Keratinocyte (primary cell): Measurements from ENCODE around the gene TCN2. TPM values are rescaled to one million over a fixed set of nuclear protein-coding genes. Genes with fewer than 3 reads are reported as not detected.
A peak's percentile ranks its signal among the peaks of the same experiment; 100 is the strongest.

Source experiments
- DNase-seq: peaks from one replicate; pipeline ENCODE4 v3.0.0-alpha.2; 2011; ENCODE audit warnings: low read depth, missing footprints, low spot score
- FAIRE-seq: peaks from 2 replicates; lab custom pipeline; 2011; peaks lifted over from hg19 to GRCh38; lab: Jason Lieb, UNC
- H2AFZ ChIP-seq: 2 replicates; pipeline ENCODE4 v1.6.0; 2012; ENCODE audit warnings: low read length, control low read depth, inconsistent platforms; ENCODE audit not compliant: control insufficient read depth
- H3K27ac ChIP-seq: 2 replicates; pipeline ENCODE4 v1.5.1; 2011; ENCODE audit warnings: low read length; ENCODE audit not compliant: control insufficient read depth, insufficient read depth
- H3K27me3 ChIP-seq: 3 replicates; pipeline ENCODE4 v1.6.0; 2011; ENCODE audit warnings: low read length; ENCODE audit not compliant: control insufficient read depth, insufficient read depth; ENCODE audit errors: extremely low read depth
- H3K36me3 ChIP-seq, 2 experiments: 2 replicates in 1 of 2; 3 replicates in 1 of 2; pipeline ENCODE4 v1.5.1; 2011; ENCODE audit warnings: low read length in 2 of 2, mild to moderate bottlenecking in 1 of 2; ENCODE audit not compliant: control insufficient read depth in 2 of 2, insufficient read depth in 2 of 2; ENCODE audit errors: extremely low read depth in 1 of 2
- H3K4me1 ChIP-seq: 3 replicates; pipeline ENCODE4 v1.5.1; 2011; ENCODE audit warnings: low read length; ENCODE audit not compliant: control insufficient read depth, insufficient read depth; ENCODE audit errors: extremely low read depth
- H3K4me2 ChIP-seq: 3 replicates; pipeline ENCODE4 v1.6.0; 2011; ENCODE audit warnings: low read depth, low read length; ENCODE audit not compliant: control insufficient read depth, insufficient read depth; ENCODE audit errors: extremely low read depth
- H3K4me3 ChIP-seq, 3 experiments: fragments of 200-600 bp in 1 of 3; sonication (generic) in 1 of 3; 2 replicates in 2 of 3; 3 replicates in 1 of 3; pipeline ENCODE4 v1.5.1; 2011 to 2016; ENCODE audit warnings: low read length in 3 of 3, mild to moderate bottlenecking in 3 of 3, control low read depth in 2 of 3, inconsistent platforms in 1 of 3, low read depth in 1 of 3, mixed read lengths in 1 of 3, mixed run types in 1 of 3, moderate library complexity in 1 of 3; ENCODE audit not compliant: control insufficient read depth in 2 of 3, insufficient read depth in 2 of 3; ENCODE audit errors: extremely low read depth in 1 of 3
- H3K79me2 ChIP-seq: 2 replicates; pipeline ENCODE4 v1.6.0; 2012; ENCODE audit warnings: low read length; ENCODE audit not compliant: control insufficient read depth, insufficient read depth
- H3K9ac ChIP-seq: 3 replicates; pipeline ENCODE4 v1.6.0; 2011; ENCODE audit warnings: low read length; ENCODE audit not compliant: control insufficient read depth, insufficient read depth; ENCODE audit errors: extremely low read depth
- H3K9me1 ChIP-seq: 3 replicates; pipeline ENCODE4 v1.6.0; 2011; ENCODE audit warnings: low read length; ENCODE audit not compliant: control insufficient read depth, insufficient read depth; ENCODE audit errors: extremely low read depth
- H3K9me3 ChIP-seq: 2 replicates; pipeline ENCODE4 v1.5.1; 2012; ENCODE audit warnings: low read depth, low read length; ENCODE audit not compliant: control insufficient read depth
- H4K20me1 ChIP-seq: 3 replicates; pipeline ENCODE4 v1.6.0; 2011; ENCODE audit warnings: low read length; ENCODE audit not compliant: control insufficient read depth, insufficient read depth; ENCODE audit errors: extremely low read depth
- EZH2 ChIP-seq: IDR thresholded peaks from one replicate; pipeline ENCODE4 v1.6.1; 2012; ENCODE audit warnings: inconsistent platforms, mild to moderate bottlenecking, low read length, moderate library complexity
- dilution Hi-C: fragments of 300-500 bp; cut with MboI; formaldehyde crosslinking; loops from one replicate; pipeline ENCODE4 v1.7.0; 2020; ENCODE audit warnings: low sequenced_read_pairs; ENCODE audit not compliant: extremely low pct_ligation_motif_present
- polyA plus RNA-seq, 5 experiments: library from polyadenylated mRNA; depleted of rRNA in 3 of 5; stranded (reverse) in 3 of 5; stranded (forward) in 1 of 5; unstranded in 1 of 5; fragments of >200 nt; gene quantifications; 1 replicate in 1 of 5; 2 replicates in 3 of 5; 3 replicates in 1 of 5; pipeline versions ENCODE4 v1.2.1 to v1.2.3, GENCODE V29; 2011 to 2012; ENCODE audit warnings: missing spikeins in 2 of 5, low read depth in 1 of 5, low replicate concordance in 1 of 5
- TF ChIP-seq, protein P1 (sequence below), 3 experiments: IDR thresholded peaks in 1 of 3; conservative IDR thresholded peaks in 1 of 3; optimal IDR thresholded peaks in 1 of 3; 2 replicates in 2 of 3; 3 replicates in 1 of 3; pipeline versions ENCODE3 to v1.5.1; 2011; ENCODE audit warnings: low read length in 3 of 3, mild to moderate bottlenecking in 3 of 3, moderate library complexity in 2 of 3, control low read depth in 1 of 3, inconsistent platforms in 1 of 3; ENCODE audit not compliant: insufficient read depth in 2 of 3; ENCODE audit errors: extremely low read depth in 1 of 3

Gene TCN2
- polyA plus RNA-seq, 1 donor (not counting 4 experiments of a cell fraction or from before 2014, with no cell fraction given), result 0.88 TPM

DNA sequence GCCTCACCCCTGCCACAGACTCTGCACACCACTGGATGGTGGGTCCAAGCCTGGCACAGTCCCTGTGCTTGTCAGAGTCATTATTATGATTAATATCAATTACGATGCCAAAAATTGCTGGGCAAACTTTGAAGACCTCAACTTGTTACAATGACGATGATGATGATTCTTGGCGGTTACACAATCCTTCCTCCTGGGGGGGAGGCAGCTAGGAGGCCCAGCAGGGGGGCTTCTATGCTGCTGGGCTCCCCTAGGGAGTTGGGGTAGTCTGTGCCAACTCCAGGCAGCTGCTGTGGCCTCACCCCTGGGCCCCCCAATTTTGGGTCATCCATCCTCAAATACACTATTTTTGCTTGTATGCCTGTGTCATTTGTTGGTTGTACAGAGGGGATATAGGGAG, 40.6 kb downstream of the TCN2 start:
- H3K4me1 ChIP-seq, result peaks cover 9% of the 10 kb centered on the region
- H3K4me3 ChIP-seq, result no peak overlapping the region
- H3K9me3 ChIP-seq, result no peaks in the 10 kb centered on the region
- no peak for TF ChIP-seq EZH2
- TF ChIP-seq, protein P1, sequence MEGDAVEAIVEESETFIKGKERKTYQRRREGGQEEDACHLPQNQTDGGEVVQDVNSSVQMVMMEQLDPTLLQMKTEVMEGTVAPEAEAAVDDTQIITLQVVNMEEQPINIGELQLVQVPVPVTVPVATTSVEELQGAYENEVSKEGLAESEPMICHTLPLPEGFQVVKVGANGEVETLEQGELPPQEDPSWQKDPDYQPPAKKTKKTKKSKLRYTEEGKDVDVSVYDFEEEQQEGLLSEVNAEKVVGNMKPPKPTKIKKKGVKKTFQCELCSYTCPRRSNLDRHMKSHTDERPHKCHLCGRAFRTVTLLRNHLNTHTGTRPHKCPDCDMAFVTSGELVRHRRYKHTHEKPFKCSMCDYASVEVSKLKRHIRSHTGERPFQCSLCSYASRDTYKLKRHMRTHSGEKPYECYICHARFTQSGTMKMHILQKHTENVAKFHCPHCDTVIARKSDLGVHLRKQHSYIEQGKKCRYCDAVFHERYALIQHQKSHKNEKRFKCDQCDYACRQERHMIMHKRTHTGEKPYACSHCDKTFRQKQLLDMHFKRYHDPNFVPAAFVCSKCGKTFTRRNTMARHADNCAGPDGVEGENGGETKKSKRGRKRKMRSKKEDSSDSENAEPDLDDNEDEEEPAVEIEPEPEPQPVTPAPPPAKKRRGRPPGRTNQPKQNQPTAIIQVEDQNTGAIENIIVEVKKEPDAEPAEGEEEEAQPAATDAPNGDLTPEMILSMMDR (optimal IDR thresholded peaks at IDR 0.05 in 1 of 3, IDR thresholded peaks at IDR 0.05 in 1 of 3, conservative IDR thresholded peaks at IDR 0.05 in 1 of 3; ENCODE audit: extremely low read depth in 1 of 3, insufficient read depth in 2 of 3, low read length in 3 of 3), result no peak
- no peak overlapping the region for H3K4me2 ChIP-seq
- H3K9me1 ChIP-seq, result no peaks in the 10 kb centered on the region
- H3K27ac ChIP-seq, result no peak overlapping the region
- no peaks in the 10 kb centered on the region for H3K27me3 ChIP-seq
- FAIRE-seq, result no peak
- H3K36me3 ChIP-seq, result peaks cover 0 to 2% of the 10 kb centered on the region in 2 experiments
- dilution Hi-C loops, result no loop called here
- no peaks in the 10 kb centered on the region for H3K79me2 ChIP-seq
- no peak overlapping the region for H3K9ac ChIP-seq
- H4K20me1 ChIP-seq, result no peaks in the 10 kb centered on the region
- no peak for DNase-seq
- H2AFZ ChIP-seq, result no peak overlapping the region

DNA sequence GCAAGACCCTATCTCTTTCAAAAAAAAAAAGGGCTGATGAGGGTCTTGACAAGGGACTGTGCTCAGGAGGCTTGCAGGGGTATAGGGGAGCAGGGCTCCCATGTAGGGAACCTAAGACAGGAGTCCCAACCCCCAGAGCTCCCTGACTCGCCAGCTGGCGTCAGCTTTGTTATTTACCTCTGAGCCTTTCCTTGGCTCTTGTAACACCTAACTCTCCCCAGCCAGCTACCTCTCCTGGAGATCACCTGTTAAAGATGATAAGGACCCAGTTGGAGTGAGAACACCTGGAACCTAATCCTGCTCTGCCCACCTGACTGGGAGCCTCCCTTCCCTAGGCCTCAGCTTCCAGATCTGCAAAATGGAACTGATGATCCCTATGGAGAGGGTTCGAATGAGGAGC, 41.9 kb downstream of the TCN2 start:
- H3K27me3 ChIP-seq, result no peaks in the 10 kb centered on the region
- FAIRE-seq (peak; percentile 32), DNase-seq (no peak)
- H3K36me3 ChIP-seq, result peaks cover 0 to 2% of the 10 kb centered on the region in 2 experiments
- no peaks in the 10 kb centered on the region for H3K9me3 ChIP-seq
- peak overlapping the region; percentile 23 for H3K27ac ChIP-seq
- dilution Hi-C loops, result no loop called here
- H3K4me3 ChIP-seq, result no peak overlapping the region
- TF ChIP-seq, protein P1 (optimal IDR thresholded peaks at IDR 0.05 in 1 of 3, IDR thresholded peaks at IDR 0.05 in 1 of 3, conservative IDR thresholded peaks at IDR 0.05 in 1 of 3; ENCODE audit: extremely low read depth in 1 of 3, insufficient read depth in 2 of 3, low read length in 3 of 3), result no peak
- TF ChIP-seq EZH2, result no peak
- H3K9me1 ChIP-seq, result no peaks in the 10 kb centered on the region
- H2AFZ ChIP-seq, result no peak overlapping the region
- no peaks in the 10 kb centered on the region for H3K79me2 ChIP-seq
- no peak overlapping the region for H3K4me2 ChIP-seq
- H3K9ac ChIP-seq, result no peak overlapping the region
- no peaks in the 10 kb centered on the region for H4K20me1 ChIP-seq
- H3K4me1 ChIP-seq, result peaks cover 9% of the 10 kb centered on the region
